Type B pancreatic cell (in vitro differentiated cells): ENCODE data around the gene C17orf113. TPM values are rescaled to one million over a fixed set of nuclear protein-coding genes. Genes with fewer than 3 reads are reported as not detected.

ENCODE experiments used
- DNase-seq: peaks from one replicate; pipeline ENCODE4 v3.0.0; 2021; ENCODE audit warnings: mixed read lengths; ENCODE audit not compliant: unreplicated experiment; ENCODE audit errors: extremely low spot score
- H3K27ac Mint-ChIP-seq: 2 replicates; pipeline ENCODE4 v1.8.0; 2021; ENCODE audit warnings: mild to moderate bottlenecking, mixed read lengths
- H3K27me3 Mint-ChIP-seq: 2 replicates; pipeline ENCODE4 v1.8.0; 2021; ENCODE audit warnings: mixed read lengths
- H3K36me3 Mint-ChIP-seq: 2 replicates; pipeline ENCODE4 v1.8.0; 2021; ENCODE audit warnings: mixed read lengths
- H3K4me1 Mint-ChIP-seq: one replicate; pipeline ENCODE4 v1.8.0; 2021; ENCODE audit warnings: mixed read lengths; ENCODE audit not compliant: unreplicated experiment
- H3K4me3 Mint-ChIP-seq: 2 replicates; pipeline ENCODE4 v1.8.0; 2021; ENCODE audit warnings: mild to moderate bottlenecking, mixed read lengths
- H3K9me3 Mint-ChIP-seq: 2 replicates; pipeline ENCODE4 v1.8.0; 2021; ENCODE audit warnings: mixed read lengths
- CTCF ChIP-seq: fragments of 200-600 bp; sonication (generic); conservative IDR thresholded peaks from 2 replicates; pipeline ENCODE4 v1.5.0; 2021; ENCODE audit warnings: antibody characterized with exemption, mild to moderate bottlenecking
- total RNA-seq: library from RNA; stranded (reverse); gene quantifications from 2 replicates; pipeline ENCODE4 v1.2.1, GENCODE V29; 2021; ENCODE audit warnings: low replicate concordance

The C17orf113 gene
- total RNA-seq, 1 donor from 2014 or later: 3.0 TPM

- Mint-ChIP-seq H3K9me3 (no peaks in the 10 kb centered on the region), H3K4me3 (no peak overlapping the region), H3K27ac (no peak overlapping the region), H3K36me3 (no peaks in the 10 kb centered on the region), H3K27me3 (peaks cover 16% of the 10 kb centered on the region), H3K4me1 (peaks cover 5% of the 10 kb centered on the region)
- no peak for TF ChIP-seq CTCF
- DNase-seq: no peak
Measured at GRCh38 chr17:42087042-42087701, 36.8 kb upstream of the C17orf113 start.

GRCh38 chr17:42081516-42082129, 31.2 kb upstream of the C17orf113 start:
- Mint-ChIP-seq H3K27ac (no peak overlapping the region), H3K4me1 (no peaks in the 10 kb centered on the region), H3K4me3 (no peak overlapping the region), H3K9me3 (no peaks in the 10 kb centered on the region), H3K27me3 (peaks cover 12% of the 10 kb centered on the region), H3K36me3 (no peaks in the 10 kb centered on the region)
- TF ChIP-seq CTCF: no peak
- DNase-seq: no peak

- no peak for TF ChIP-seq CTCF
- DNase-seq: no peak
- H3K36me3 Mint-ChIP-seq: no peaks in the 10 kb centered on the region
Measured at GRCh38 chr17:42079541-42079940, 29.1 kb upstream of the C17orf113 start.

GRCh38 chr17:42078396-42079043, 28.1 kb upstream of the C17orf113 start:
- H3K27ac Mint-ChIP-seq: no peak overlapping the region
- H3K4me1 Mint-ChIP-seq: no peaks in the 10 kb centered on the region
- H3K27me3 Mint-ChIP-seq: peaks cover 32% of the 10 kb centered on the region
- H3K4me3 Mint-ChIP-seq: no peak overlapping the region
- no peak for TF ChIP-seq CTCF
- no peaks in the 10 kb centered on the region for H3K9me3 Mint-ChIP-seq
- H3K36me3 Mint-ChIP-seq: no peaks in the 10 kb centered on the region
- no peak for DNase-seq

More at GRCh38 chr17:42079541-42079940, 29.1 kb upstream of the C17orf113 start:
- H3K4me3 Mint-ChIP-seq: no peak overlapping the region
- H3K4me1 Mint-ChIP-seq: no peaks in the 10 kb centered on the region
- no peaks in the 10 kb centered on the region for H3K9me3 Mint-ChIP-seq
- peaks cover 23% of the 10 kb centered on the region for H3K27me3 Mint-ChIP-seq
- H3K27ac Mint-ChIP-seq: no peak overlapping the region

GRCh38 chr17:42077755-42078154, 27.4 kb upstream of the C17orf113 start:
- no peak for DNase-seq
- H3K36me3 Mint-ChIP-seq: no peaks in the 10 kb centered on the region
- H3K27ac Mint-ChIP-seq: no peak overlapping the region
- H3K4me3 Mint-ChIP-seq: no peak overlapping the region
- H3K4me1 Mint-ChIP-seq: no peaks in the 10 kb centered on the region
- peaks cover 39% of the 10 kb centered on the region for H3K27me3 Mint-ChIP-seq
- no peak for TF ChIP-seq CTCF
- H3K9me3 Mint-ChIP-seq: no peaks in the 10 kb centered on the region
